ENCODE data around the gene CCDC73.

DNA sequence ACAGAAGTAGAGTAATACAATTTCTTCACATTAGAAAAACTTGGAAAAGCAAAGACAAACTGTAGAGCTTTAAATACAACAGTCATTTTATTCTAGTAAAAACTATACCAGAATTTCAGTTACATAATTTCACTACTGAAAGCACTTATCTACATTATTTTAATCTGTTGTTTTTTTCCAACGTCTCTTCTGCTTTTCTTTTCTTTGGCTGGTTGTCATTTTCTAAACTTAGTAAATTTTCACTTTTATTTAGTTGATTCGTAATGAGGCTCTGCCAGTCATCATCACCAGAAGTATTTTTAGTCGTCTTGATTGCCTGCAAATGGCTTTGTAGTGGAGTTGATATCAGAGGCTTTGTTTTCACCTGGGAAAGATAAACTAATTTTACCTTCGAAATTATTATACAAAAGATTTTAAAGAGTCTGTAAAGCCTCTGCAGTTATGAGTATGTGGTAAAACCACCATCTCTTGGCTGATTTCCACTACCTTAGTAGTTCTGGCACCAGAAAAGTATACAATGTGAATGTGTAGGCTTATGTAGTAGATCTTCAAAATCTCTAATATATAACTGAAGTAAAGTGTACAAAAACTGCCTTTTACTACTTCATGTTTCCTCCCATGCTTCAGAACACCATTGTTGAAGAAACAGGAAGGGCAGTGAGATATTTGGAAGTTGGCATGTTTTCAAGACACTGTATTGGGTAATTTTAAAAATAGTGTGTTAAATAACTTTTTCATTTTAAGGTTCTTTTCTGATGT is 191.6 kb downstream of the CCDC73 start:
- TF ChIP-seq POLR2A (IDR thresholded peaks at IDR 0.05): no peak
- TF ChIP-seq, protein P1, sequence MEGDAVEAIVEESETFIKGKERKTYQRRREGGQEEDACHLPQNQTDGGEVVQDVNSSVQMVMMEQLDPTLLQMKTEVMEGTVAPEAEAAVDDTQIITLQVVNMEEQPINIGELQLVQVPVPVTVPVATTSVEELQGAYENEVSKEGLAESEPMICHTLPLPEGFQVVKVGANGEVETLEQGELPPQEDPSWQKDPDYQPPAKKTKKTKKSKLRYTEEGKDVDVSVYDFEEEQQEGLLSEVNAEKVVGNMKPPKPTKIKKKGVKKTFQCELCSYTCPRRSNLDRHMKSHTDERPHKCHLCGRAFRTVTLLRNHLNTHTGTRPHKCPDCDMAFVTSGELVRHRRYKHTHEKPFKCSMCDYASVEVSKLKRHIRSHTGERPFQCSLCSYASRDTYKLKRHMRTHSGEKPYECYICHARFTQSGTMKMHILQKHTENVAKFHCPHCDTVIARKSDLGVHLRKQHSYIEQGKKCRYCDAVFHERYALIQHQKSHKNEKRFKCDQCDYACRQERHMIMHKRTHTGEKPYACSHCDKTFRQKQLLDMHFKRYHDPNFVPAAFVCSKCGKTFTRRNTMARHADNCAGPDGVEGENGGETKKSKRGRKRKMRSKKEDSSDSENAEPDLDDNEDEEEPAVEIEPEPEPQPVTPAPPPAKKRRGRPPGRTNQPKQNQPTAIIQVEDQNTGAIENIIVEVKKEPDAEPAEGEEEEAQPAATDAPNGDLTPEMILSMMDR (IDR thresholded peaks at IDR 0.05): no peak

All from upper lobe of left lung (tissue), 4 donors.